Measurements from ENCODE around the gene LUZP2.

Gene LUZP2

DNA sequence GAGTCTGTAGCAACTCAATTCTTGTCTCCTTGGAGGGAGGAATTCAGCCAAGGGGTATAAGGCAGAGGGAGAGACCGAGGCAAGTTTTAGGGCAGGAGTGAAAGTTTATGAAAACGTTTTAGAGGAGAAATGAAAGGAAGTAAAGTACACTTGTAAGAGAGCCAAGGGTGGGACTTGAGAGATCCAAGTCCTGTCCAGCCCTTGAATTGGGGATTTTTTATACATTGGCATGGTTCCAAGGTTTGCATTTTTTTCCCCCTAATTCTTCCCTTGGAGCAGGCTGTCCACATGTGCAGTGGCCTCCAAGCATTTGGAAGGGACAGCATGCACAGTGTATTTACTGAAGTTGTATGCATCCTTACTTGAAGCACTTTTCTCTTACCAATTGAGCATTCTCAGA, 192.1 kb downstream of the LUZP2 start:
- Mint-ChIP-seq H3K36me3 (no peaks in the 10 kb centered on the region), H3K4me3 (no peak overlapping the region), H3K9me3 (peaks cover 9% of the 10 kb centered on the region), H3K27ac (no peak overlapping the region), H3K4me1 (no peaks in the 10 kb centered on the region), H3K27me3 (no peaks in the 10 kb centered on the region)
- CTCF ChIA-PET, result no interaction called here
- DNase-seq, result no peak

DNA sequence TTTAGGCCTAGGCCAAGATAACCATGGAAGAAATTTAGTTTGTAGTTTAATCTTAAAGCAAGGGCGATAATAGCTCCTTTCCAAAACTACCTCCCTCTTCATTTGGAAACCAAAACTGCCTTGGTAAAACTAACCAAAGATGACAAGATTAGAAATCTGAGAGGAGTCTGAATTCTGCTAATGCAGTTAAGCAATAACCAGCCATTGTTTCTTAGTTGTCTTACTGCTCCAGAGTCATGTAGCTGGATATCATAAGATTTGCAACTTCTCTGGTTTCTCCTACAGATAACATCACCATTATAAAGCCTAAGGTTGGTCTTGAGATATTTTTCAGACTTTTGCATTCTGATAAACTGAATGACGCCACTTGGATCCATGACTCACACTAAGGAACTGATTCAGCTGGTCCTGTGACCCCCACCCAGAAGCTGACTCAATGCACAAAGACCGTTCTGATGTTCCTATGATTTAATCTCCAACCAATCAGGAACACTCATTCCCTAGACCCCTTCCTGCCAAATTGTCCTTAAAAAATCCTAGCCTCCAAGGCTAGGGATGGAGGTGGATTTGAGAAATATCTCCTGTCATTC, 200.8 kb downstream of the LUZP2 start:
- no peak for DNase-seq
- Mint-ChIP-seq H3K9me3 (peaks cover 7% of the 10 kb centered on the region), H3K36me3 (no peaks in the 10 kb centered on the region), H3K27ac (no peak overlapping the region), H3K27me3 (no peaks in the 10 kb centered on the region), H3K4me3 (no peak overlapping the region), H3K4me1 (no peaks in the 10 kb centered on the region)
- CTCF ChIA-PET, result no interaction called here

DNA sequence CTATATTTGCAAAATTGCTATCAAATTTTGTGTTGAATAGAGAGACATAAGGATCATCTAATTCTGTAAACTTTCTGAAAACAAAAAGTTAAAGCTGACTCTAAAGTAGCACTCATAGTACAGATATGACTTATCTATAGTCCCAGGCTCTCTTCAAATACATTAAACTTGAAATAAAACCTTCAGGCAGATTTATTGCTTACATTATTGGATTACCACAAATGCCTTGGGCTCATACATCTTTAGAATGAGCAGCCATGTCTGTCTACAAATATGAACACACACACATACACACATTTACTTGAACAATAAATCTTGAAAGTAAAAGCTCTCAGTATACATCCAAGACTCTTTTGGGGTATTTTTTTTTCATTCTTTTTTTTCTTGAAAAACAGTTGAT, 207.9 kb downstream of the LUZP2 start:
- Mint-ChIP-seq H3K36me3 (no peaks in the 10 kb centered on the region), H3K9me3 (peaks cover 7% of the 10 kb centered on the region), H3K27me3 (no peaks in the 10 kb centered on the region), H3K4me3 (no peak overlapping the region), H3K4me1 (no peaks in the 10 kb centered on the region), H3K27ac (no peak overlapping the region)
- CTCF ChIA-PET, result no interaction called here
- no peak for DNase-seq

DNA sequence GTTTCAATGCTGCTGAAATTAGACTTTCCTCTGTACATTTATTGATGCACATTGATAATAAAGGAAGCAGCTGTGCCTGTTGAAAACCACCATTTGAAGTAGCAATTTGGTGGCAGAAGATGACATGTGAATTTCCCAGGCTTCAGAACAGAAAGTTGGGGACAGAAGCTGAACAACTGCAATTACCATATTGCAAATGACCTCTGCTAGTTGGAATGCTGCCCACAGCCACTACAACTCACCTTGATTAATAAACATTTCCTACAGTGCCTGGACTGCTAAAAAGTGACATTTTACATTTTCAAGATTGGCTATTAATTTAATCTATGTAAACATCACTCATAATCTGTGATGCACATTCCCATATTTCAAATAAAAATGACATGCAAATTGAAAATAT, 208.6 kb downstream of the LUZP2 start:
- no peak overlapping the region for H3K27ac Mint-ChIP-seq
- peaks cover 7% of the 10 kb centered on the region for H3K9me3 Mint-ChIP-seq
- H3K27me3 Mint-ChIP-seq, result no peaks in the 10 kb centered on the region
- DNase-seq, result no peak
- H3K4me3 Mint-ChIP-seq, result no peak overlapping the region
- H3K4me1 Mint-ChIP-seq, result no peaks in the 10 kb centered on the region
- H3K36me3 Mint-ChIP-seq, result no peaks in the 10 kb centered on the region
- CTCF ChIA-PET, result no interaction called here

DNA sequence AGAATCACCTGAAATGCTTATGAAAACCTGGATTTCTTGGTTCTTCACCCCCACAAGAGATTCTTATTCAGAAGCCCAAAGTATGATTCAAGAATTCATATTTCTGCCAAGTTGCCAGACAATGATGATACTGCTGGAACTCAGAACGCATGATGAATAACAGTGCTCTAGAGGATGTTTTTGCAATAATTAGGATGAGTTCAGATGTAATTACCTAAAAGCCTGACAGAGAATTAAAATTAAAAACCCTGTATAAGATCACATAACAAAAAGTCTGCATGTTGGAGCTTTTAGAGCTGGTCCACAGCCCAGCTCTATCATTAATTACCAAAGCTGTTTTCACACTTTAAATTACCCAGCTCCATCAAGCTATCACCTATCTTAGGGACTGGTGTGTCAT, 211.8 kb downstream of the LUZP2 start:
- no peaks in the 10 kb centered on the region for H3K4me1 Mint-ChIP-seq
- CTCF ChIA-PET, result no interaction called here
- no peak overlapping the region for H3K4me3 Mint-ChIP-seq
- H3K27ac Mint-ChIP-seq, result no peak overlapping the region
- DNase-seq, result no peak
- peaks cover 5% of the 10 kb centered on the region for H3K9me3 Mint-ChIP-seq
- no peaks in the 10 kb centered on the region for H3K36me3 Mint-ChIP-seq
- H3K27me3 Mint-ChIP-seq, result no peaks in the 10 kb centered on the region

DNA sequence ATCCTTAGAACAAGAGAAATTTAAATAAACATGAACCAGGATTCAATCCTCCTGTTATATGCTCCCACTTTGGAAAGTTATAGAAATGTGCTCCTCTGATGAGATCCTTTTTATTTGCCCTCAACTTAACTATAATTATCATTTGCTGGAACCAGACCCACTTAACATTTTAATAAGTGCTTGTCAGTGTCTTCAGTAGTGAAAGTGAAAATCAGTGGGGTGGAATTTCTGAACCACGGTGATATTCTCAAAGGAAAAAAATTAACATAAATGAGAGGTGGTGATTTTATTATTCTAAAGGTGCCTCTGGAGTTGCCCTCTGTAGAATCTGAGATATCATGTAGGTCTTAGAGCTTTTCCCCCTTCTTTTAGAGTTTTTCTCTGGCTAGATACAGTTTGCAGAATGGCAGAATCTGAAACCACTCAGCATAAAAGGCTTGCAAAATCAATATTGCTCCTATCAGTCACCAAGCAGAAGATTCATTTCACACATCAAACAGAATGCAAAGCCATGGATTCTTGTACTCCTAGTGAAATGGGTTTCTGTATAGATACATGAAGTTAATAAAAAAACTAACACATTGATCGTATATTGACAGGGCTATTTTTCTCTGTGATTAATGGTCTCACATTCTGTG, 213.2 kb downstream of the LUZP2 start:
- no peak for DNase-seq
- Mint-ChIP-seq H3K4me3 (no peak overlapping the region), H3K4me1 (no peaks in the 10 kb centered on the region), H3K27ac (no peak overlapping the region), H3K9me3 (peaks cover 5% of the 10 kb centered on the region), H3K36me3 (no peaks in the 10 kb centered on the region), H3K27me3 (no peaks in the 10 kb centered on the region)
- CTCF ChIA-PET, result no interaction called here

DNA sequence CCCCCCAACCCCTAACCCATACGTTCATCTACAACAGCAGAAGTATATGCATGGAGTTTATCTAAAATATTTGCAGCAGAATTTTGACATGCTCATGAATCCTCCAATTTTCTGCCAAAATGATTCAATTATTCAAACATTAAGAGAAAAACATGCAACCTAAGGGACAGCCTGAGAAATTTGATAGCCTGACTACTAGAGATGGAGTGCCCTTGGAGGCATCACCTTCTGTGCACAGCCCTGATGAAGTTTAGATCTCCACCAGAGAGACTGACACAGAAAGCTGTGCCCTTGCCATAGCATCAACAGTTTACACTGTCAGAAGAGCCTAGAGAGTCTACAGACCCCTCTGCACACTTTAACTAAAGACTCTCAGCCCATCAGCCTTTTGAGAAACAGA, 217.7 kb downstream of the LUZP2 start:
- DNase-seq, result no peak
- peaks cover 11% of the 10 kb centered on the region for H3K9me3 Mint-ChIP-seq
- no peak overlapping the region for H3K27ac Mint-ChIP-seq
- H3K36me3 Mint-ChIP-seq, result no peaks in the 10 kb centered on the region
- H3K27me3 Mint-ChIP-seq, result no peaks in the 10 kb centered on the region
- no peaks in the 10 kb centered on the region for H3K4me1 Mint-ChIP-seq
- H3K4me3 Mint-ChIP-seq, result no peak overlapping the region
- CTCF ChIA-PET, result no interaction called here

DNA sequence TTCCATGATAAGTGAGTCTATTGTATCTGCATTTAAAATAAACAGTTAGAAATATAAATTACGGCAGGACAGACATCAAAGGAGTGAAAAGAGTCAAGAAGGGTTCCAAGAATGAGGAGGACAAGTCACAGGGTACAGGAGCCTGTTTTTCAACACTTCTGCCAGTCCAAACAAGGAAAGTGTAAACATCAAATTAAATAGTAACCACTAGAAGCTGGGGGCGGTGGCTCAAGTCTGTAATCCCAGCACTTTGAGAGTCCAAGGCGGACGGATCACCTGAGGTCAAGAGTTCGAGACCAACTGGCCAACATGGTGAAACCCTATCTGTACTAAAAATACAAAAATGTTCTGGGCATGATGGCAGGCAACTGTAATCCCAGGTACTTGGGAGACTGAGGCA, 219.6 kb downstream of the LUZP2 start:
- H3K4me3 Mint-ChIP-seq, result no peak overlapping the region

DNA sequence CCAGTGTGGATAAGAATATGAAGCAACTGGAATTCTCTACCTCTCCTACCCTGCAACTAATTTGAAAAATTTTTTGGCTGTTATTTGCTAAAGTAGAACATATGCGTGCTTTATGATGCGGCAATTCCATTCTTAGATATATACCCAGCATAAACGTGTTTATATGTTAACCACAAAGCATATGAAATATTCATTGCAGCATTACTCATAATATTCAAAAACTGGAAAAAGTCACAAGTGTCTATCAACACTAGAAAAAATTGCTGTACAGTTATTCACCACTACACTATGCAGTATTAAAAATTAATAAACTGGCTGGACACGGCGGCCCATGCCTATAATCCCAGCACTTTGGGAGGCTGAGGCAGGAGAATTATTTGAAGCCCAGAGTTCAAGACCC, 226.4 kb downstream of the LUZP2 start:
- no peak for DNase-seq
- Mint-ChIP-seq H3K27me3 (no peaks in the 10 kb centered on the region), H3K4me3 (no peak overlapping the region), H3K4me1 (no peaks in the 10 kb centered on the region), H3K36me3 (no peaks in the 10 kb centered on the region), H3K27ac (no peak overlapping the region), H3K9me3 (peaks cover 5% of the 10 kb centered on the region)
- CTCF ChIA-PET, result no interaction called here

More for the DNA sequence above, 219.6 kb downstream of the LUZP2 start:
- no peaks in the 10 kb centered on the region for H3K27me3 Mint-ChIP-seq
- no peak for DNase-seq
- CTCF ChIA-PET, result no interaction called here
- H3K4me1 Mint-ChIP-seq, result no peaks in the 10 kb centered on the region
- H3K27ac Mint-ChIP-seq, result no peak overlapping the region
- H3K9me3 Mint-ChIP-seq, result peaks cover 9% of the 10 kb centered on the region
- no peaks in the 10 kb centered on the region for H3K36me3 Mint-ChIP-seq

DNA sequence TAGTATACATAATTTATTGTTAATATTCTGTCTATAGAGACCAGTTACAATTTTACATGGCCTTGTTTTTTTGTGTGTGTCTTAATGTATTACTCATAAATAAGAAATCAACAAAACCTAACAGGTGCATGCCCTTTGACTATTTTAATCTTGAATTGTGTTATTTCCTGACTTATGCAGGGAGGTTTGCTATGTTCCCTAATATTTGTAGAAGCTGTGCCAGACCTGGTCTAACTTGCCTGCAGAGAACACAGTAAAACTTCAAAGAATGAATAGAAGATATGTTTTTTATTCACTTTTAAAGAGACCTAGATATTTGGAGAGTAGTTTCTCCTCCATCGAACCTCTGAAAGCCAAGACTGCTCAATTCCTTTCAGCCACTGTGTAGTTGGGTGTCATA, 234.7 kb downstream of the LUZP2 start:
- Mint-ChIP-seq H3K27me3 (no peaks in the 10 kb centered on the region), H3K4me3 (no peak overlapping the region), H3K27ac (no peak overlapping the region), H3K36me3 (no peaks in the 10 kb centered on the region), H3K9me3 (peaks cover 2% of the 10 kb centered on the region), H3K4me1 (no peaks in the 10 kb centered on the region)
- CTCF ChIA-PET, result no interaction called here
- DNase-seq, result no peak

DNA sequence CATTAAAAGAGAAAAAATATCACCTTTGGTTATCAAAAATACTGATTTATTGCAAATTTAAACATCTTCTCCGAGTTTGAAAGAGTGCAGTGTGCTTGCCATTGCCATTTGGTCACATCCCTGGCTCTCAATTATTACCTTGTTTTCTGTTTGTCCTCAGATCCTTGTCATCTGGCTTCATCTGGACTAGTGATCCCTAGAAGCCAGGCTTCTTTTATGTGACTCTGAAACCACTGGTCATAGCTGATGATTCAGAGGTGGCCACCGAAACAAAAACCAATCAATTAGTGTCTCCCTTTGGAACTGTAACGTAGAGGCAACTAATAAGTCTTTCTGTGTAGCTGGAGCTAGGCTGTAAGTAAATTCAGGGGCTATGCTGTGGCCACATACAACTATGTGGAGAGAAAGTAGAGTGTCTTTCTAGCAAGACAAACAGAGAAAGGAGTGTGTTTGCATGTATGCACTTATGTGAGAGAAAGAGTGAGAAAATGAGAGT, 237.9 kb downstream of the LUZP2 start:
- peaks cover 7% of the 10 kb centered on the region for H3K9me3 Mint-ChIP-seq
- no peak overlapping the region for H3K27ac Mint-ChIP-seq

DNA sequence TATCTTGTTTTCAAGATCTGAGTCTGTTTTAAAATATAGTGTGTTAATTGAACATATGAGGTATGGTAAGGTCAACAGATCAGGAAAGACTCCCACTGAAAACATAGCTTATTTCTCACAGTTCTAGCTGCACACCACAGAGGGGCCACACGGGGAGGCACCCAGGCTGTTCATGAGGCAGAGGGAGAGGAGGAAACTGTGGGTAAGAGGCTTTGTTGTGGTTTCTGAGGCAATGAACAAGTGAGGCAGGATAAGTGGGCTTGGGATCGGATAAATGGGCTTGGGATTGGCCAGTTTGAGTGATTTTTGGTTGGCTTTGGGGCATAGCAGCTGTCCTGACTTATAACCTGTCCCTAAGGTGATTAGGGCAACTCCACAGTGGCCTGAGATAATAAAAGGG, 242.1 kb downstream of the LUZP2 start:
- CTCF ChIA-PET, result no interaction called here
- Mint-ChIP-seq H3K4me1 (no peaks in the 10 kb centered on the region), H3K4me3 (no peak overlapping the region)

More for the DNA sequence above, 237.9 kb downstream of the LUZP2 start:
- Mint-ChIP-seq H3K27me3 (no peaks in the 10 kb centered on the region), H3K36me3 (no peaks in the 10 kb centered on the region), H3K4me3 (no peak overlapping the region), H3K4me1 (no peaks in the 10 kb centered on the region)
- DNase-seq, result no peak
- CTCF ChIA-PET, result no interaction called here

DNA sequence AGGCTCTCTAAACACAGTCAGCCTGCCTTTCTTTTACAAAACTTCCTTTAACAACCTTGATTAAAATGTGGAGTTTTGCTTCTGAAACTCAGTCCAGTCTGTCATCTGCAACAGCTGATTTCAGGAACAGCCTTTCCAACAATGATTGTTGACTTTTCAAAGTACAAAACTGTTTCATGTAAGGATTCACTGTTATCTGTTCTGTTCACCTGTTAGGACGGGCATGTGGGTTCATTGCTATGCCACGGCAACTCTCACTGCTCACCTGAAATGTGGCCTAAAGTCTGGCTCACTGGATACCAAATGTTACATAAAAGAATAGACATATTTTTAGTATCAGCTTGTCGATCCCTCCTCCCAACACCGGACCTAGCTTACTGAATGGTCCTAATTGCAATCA, 242.8 kb downstream of the LUZP2 start:
- no peaks in the 10 kb centered on the region for H3K4me1 Mint-ChIP-seq
- CTCF ChIA-PET, result no interaction called here
- DNase-seq, result no peak
- peaks cover 7% of the 10 kb centered on the region for H3K9me3 Mint-ChIP-seq
- H3K27ac Mint-ChIP-seq, result no peak overlapping the region
- no peaks in the 10 kb centered on the region for H3K36me3 Mint-ChIP-seq
- H3K27me3 Mint-ChIP-seq, result no peaks in the 10 kb centered on the region
- no peak overlapping the region for H3K4me3 Mint-ChIP-seq

More for the DNA sequence above, 242.1 kb downstream of the LUZP2 start:
- Mint-ChIP-seq H3K27me3 (no peaks in the 10 kb centered on the region), H3K27ac (no peak overlapping the region), H3K9me3 (peaks cover 7% of the 10 kb centered on the region), H3K36me3 (no peaks in the 10 kb centered on the region)
- DNase-seq, result no peak

DNA sequence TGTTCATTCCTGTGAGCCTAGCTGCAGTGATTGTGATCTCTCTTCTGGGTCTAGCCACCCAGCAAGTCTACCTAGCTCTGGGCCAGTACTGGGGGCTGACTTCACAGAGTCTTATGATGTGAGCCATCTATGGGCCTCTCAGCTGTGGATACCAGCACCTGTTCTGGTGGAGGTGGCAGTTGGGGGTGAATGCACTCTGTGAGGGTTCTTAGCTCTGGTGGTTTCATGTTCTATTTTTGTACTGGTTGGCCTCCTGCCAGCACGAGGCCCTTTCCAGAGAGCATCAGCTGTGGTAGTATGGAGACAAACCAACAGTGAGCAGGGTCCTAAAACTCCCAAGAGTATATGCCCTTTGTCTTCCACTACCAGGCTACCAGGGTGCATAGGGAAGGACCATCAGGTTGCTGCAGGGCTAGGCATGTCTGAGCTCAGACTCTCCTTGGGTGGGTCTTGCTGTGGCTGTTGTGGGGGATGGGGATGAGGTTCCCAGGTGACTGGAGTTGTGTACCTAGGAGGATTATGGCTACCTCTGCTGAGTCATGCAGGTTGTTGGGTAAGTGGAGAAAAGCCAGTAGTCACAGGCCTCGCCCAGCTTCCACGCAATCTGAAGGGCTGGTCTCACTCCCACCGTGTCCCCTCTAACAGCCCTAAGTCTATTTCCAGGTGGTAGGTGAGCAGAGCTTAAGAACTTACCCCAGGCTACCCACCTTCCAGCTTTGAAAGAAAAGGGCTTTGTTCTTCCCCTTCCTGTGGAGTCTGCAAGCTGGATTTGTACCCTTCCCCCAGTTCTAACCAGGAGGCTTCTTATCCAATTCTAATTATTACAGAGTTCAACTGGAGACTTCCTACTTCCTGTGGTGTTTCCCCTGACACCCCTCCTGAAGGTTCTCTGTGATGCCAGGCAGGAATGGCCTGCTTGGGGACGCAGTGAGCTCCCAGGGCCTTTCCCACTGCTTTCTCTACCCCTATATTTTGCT, 250.7 kb downstream of the LUZP2 start:
- no peak for DNase-seq
- H3K4me1 Mint-ChIP-seq, result no peaks in the 10 kb centered on the region
- no peaks in the 10 kb centered on the region for H3K27me3 Mint-ChIP-seq
- CTCF ChIA-PET, result no interaction called here
- no peak overlapping the region for H3K4me3 Mint-ChIP-seq
- H3K9me3 Mint-ChIP-seq, result peaks cover 10% of the 10 kb centered on the region
- H3K27ac Mint-ChIP-seq, result no peak overlapping the region
- no peaks in the 10 kb centered on the region for H3K36me3 Mint-ChIP-seq

DNA sequence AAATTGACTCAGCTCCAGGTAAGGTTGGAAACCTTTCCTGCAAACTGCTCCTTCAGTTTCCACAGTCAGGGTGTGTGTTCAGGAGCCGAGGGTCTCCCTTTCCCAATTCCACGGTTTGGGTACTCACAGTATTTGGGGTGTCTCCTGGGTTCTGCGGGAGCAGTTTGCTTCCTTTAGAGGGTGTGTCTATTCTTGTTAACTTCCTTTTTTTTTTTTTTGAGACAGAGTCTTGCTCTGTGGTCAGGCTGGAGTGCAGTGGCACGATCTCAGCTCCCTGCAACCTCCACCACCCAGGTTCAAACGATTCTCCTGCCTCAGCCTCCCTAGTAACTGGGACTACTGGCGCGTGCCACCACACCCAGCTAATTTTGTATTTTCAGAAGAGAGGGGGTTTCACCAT, 251.4 kb downstream of the LUZP2 start:
- H3K27me3 Mint-ChIP-seq, result no peaks in the 10 kb centered on the region
- DNase-seq, result no peak
- no peak overlapping the region for H3K4me3 Mint-ChIP-seq
- peaks cover 10% of the 10 kb centered on the region for H3K9me3 Mint-ChIP-seq
- H3K27ac Mint-ChIP-seq, result no peak overlapping the region
- CTCF ChIA-PET, result no interaction called here
- no peaks in the 10 kb centered on the region for H3K4me1 Mint-ChIP-seq
- no peaks in the 10 kb centered on the region for H3K36me3 Mint-ChIP-seq

Measured in activated naive CD4-positive, alpha-beta T cell treated with anti-CD3 and anti-CD28 coated beads, Interleukin-2, amount 10 ng/mL, durations not matched to agents 7 days and 5 days (primary cell).